Suprapubic skin (tissue), 4 donors: Measurements from ENCODE around the gene LRRC4C. TPM values are rescaled to one million over a fixed set of nuclear protein-coding genes. Genes with fewer than 3 reads are reported as not detected.

Source experiments
- DNase-seq, 2 donors: peaks; one replicate each; pipeline ENCODE4 v3.0.0-alpha.2; 2019; ENCODE audit warnings: low spot score in 2 of 2
- H3K27ac ChIP-seq: fragments of 200-600 bp; sonication (generic); one replicate; pipeline ENCODE4 v1.5.1; 2019
- H3K27me3 ChIP-seq: fragments of 200-600 bp; sonication (generic); one replicate; pipeline ENCODE4 v1.5.1; 2019
- H3K36me3 ChIP-seq: fragments of 200-600 bp; sonication (generic); one replicate; pipeline ENCODE4 v1.5.1; 2019
- H3K4me1 ChIP-seq: fragments of 200-600 bp; sonication (generic); one replicate; pipeline ENCODE4 v1.5.1; 2019
- H3K4me3 ChIP-seq: fragments of 200-600 bp; sonication (generic); one replicate; pipeline ENCODE4 v1.5.1; 2019; ENCODE audit warnings: mild to moderate bottlenecking
- H3K9me3 ChIP-seq: fragments of 200-600 bp; sonication (generic); one replicate; pipeline ENCODE4 v1.5.1; 2019
- EP300 ChIP-seq: sonication (generic); formaldehyde crosslinking; IDR thresholded peaks from one replicate; pipeline ENCODE4 v1.6.1; 2017; ENCODE audit warnings: antibody characterized with exemption
- POLR2A ChIP-seq, 2 donors: fragments of 450-650 bp; IDR thresholded peaks; one replicate each; pipeline ENCODE4 v1.6.1; 2017; ENCODE audit warnings: antibody characterized with exemption in 2 of 2, mild to moderate bottlenecking in 2 of 2, moderate library complexity in 2 of 2
- POLR2AphosphoS5 ChIP-seq, 3 donors: sonication (generic); formaldehyde crosslinking; IDR thresholded peaks; one replicate each; pipeline ENCODE4 v1.6.1; 2017; ENCODE audit warnings: antibody characterized with exemption in 3 of 3
- WGBS: methylation state at CpG from one replicate; pipeline ENCODE4 v1.1.5; 2018; 5-methylcytosine and 5-hydroxymethylcytosine counted together
- total RNA-seq, 4 donors: library from RNA; depleted of rRNA; stranded (reverse); fragments of >200 nt; gene quantifications; one replicate each; pipeline ENCODE4 v1.1.0, GENCODE V29; 2016
- TF ChIP-seq, protein P1 (sequence below), 2 donors: fragments of 200-600 bp in 1 of 2; fragments of 450-650 bp in 1 of 2; sonication (generic) in 1 of 2; IDR thresholded peaks; one replicate each; pipeline ENCODE4 v1.5.1; 2016 to 2019; ENCODE audit warnings: antibody characterized with exemption in 2 of 2, mild to moderate bottlenecking in 1 of 2, moderate library complexity in 1 of 2

LRRC4C gene
- total RNA-seq, 4 donors from 2014 or later, result 0.19 to 1.1 (median 0.60) TPM; not detected in 1

DNA sequence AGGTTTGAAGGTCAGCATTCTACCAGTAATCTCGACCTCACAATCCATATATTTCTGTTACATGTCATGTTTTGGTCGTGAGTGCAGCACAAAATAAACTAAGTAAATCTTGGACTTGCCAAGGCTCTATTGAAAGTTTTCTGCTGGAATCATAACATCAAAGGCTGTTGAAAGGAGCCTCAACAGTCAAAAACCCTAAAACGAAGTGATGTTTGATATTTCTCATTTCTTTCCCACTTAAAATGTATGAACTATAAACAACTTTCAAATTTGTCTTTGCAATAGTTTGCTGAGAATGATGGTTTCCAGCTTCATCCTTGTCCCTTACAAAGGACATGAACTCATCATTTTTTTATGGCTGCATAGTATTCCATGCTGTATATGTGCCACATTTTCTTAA is 1118.5 kb downstream of the LRRC4C start:
- Histone ChIP-seq H3K4me1 (no peaks in the 10 kb centered on the region), H3K9me3 (no peaks in the 10 kb centered on the region), H3K27me3 (no peaks in the 10 kb centered on the region), H3K36me3 (no peaks in the 10 kb centered on the region), H3K27ac (no peak overlapping the region), H3K4me3 (no peak overlapping the region)
- 74% methylated on average over 3 of the region's 3 CpGs for WGBS
- TF ChIP-seq POLR2AphosphoS5 (IDR thresholded peaks at IDR 0.05) (no peak), POLR2A (IDR thresholded peaks at IDR 0.05) (no peak), EP300 (no peak)
- TF ChIP-seq, protein P1, sequence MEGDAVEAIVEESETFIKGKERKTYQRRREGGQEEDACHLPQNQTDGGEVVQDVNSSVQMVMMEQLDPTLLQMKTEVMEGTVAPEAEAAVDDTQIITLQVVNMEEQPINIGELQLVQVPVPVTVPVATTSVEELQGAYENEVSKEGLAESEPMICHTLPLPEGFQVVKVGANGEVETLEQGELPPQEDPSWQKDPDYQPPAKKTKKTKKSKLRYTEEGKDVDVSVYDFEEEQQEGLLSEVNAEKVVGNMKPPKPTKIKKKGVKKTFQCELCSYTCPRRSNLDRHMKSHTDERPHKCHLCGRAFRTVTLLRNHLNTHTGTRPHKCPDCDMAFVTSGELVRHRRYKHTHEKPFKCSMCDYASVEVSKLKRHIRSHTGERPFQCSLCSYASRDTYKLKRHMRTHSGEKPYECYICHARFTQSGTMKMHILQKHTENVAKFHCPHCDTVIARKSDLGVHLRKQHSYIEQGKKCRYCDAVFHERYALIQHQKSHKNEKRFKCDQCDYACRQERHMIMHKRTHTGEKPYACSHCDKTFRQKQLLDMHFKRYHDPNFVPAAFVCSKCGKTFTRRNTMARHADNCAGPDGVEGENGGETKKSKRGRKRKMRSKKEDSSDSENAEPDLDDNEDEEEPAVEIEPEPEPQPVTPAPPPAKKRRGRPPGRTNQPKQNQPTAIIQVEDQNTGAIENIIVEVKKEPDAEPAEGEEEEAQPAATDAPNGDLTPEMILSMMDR (IDR thresholded peaks at IDR 0.05), result no peak
- no peak for DNase-seq

DNA sequence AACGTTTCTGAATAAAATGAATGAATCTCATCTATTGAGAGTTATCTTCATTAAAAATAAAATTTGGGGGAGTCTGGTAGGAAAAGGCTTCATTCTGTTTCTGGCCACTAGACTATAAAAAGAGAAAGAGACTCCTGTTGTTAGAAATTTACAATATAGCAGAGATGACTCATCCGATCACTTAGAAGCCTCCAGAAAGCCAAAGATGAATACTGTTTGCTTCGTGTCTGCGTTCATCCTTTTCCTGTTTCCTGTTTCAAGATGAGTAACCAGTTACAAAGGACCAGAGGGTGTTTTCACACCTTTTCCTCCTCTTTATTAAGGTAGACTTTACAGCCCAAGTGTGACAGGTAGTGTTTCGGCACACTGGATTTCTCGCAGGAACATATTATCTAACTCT is 1120.7 kb downstream of the LRRC4C start:
- TF ChIP-seq POLR2AphosphoS5 (IDR thresholded peaks at IDR 0.05) (no peak), POLR2A (IDR thresholded peaks at IDR 0.05) (no peak)
- TF ChIP-seq, protein P1 (IDR thresholded peaks at IDR 0.05), result no peak
- no peaks in the 10 kb centered on the region for H3K4me1 ChIP-seq
- no peaks in the 10 kb centered on the region for H3K27me3 ChIP-seq
- H3K9me3 ChIP-seq, result no peaks in the 10 kb centered on the region
- H3K36me3 ChIP-seq, result no peaks in the 10 kb centered on the region
- 62% methylated on average over 6 of the region's 6 CpGs for WGBS
- H3K4me3 ChIP-seq, result no peak overlapping the region
- no peak for DNase-seq
- no peak overlapping the region for H3K27ac ChIP-seq

- 72% methylated on average over 3 of the region's 3 CpGs for WGBS
Observed at GRCh38 chr11:40338062-40338461, 1121.4 kb downstream of the LRRC4C start.

GRCh38 chr11:40337118-40337517 is 1122.3 kb downstream of the LRRC4C start:
- 58% methylated on average over 3 of the region's 3 CpGs for WGBS
- no peak for DNase-seq
- no peaks in the 10 kb centered on the region for H3K9me3 ChIP-seq
- H3K4me3 ChIP-seq, result no peak overlapping the region
- H3K27me3 ChIP-seq, result no peaks in the 10 kb centered on the region
- no peaks in the 10 kb centered on the region for H3K36me3 ChIP-seq
- no peak overlapping the region for H3K27ac ChIP-seq
- H3K4me1 ChIP-seq, result no peaks in the 10 kb centered on the region
- no peak for TF ChIP-seq POLR2A (IDR thresholded peaks at IDR 0.05)
- TF ChIP-seq, protein P1 (IDR thresholded peaks at IDR 0.05), result no peak
- no peak for TF ChIP-seq POLR2AphosphoS5 (IDR thresholded peaks at IDR 0.05)
- TF ChIP-seq EP300, result no peak

More at GRCh38 chr11:40338062-40338461, 1121.4 kb downstream of the LRRC4C start:
- H3K9me3 ChIP-seq, result no peaks in the 10 kb centered on the region
- DNase-seq, result no peak
- H3K27me3 ChIP-seq, result no peaks in the 10 kb centered on the region
- H3K4me1 ChIP-seq, result no peaks in the 10 kb centered on the region
- no peaks in the 10 kb centered on the region for H3K36me3 ChIP-seq
- no peak overlapping the region for H3K27ac ChIP-seq
- H3K4me3 ChIP-seq, result no peak overlapping the region
- TF ChIP-seq, protein P1 (IDR thresholded peaks at IDR 0.05), result no peak
- no peak for TF ChIP-seq POLR2AphosphoS5 (IDR thresholded peaks at IDR 0.05)
- TF ChIP-seq POLR2A (IDR thresholded peaks at IDR 0.05), result no peak
- no peak for TF ChIP-seq EP300

GRCh38 chr11:40328890-40329614 is 1130.4 kb downstream of the LRRC4C start:
- Histone ChIP-seq H3K27me3 (no peaks in the 10 kb centered on the region), H3K27ac (no peak overlapping the region), H3K4me1 (no peaks in the 10 kb centered on the region), H3K9me3 (no peaks in the 10 kb centered on the region), H3K4me3 (no peak overlapping the region), H3K36me3 (no peaks in the 10 kb centered on the region)
- TF ChIP-seq EP300 (peak; percentile 17), POLR2AphosphoS5 (IDR thresholded peaks at IDR 0.05) (no peak), POLR2A (IDR thresholded peaks at IDR 0.05) (no peak)
- DNase-seq, result no peak
- 10% methylated on average over 5 of the region's 5 CpGs for WGBS
